H1 (cell line): Measurements from ENCODE around the gene STT3A. TPM values are rescaled to one million over a fixed set of nuclear protein-coding genes. Genes with fewer than 3 reads are reported as not detected.

ENCODE experiments used
- CTCF ChIA-PET: fragments of 300-600 bp; sonication (Branson Sonifier 250); formaldehyde crosslinking; loops from one replicate; lab custom pipeline; 2021; ENCODE audit not compliant: partially characterized antibody; lab: Charles Lee
- POLR2A ChIA-PET: fragments of 300-600 bp; sonication (Branson Sonifier 250); formaldehyde crosslinking; loops from one replicate; lab custom pipeline; 2021; ENCODE audit warnings: inconsistent platforms; ENCODE audit not compliant: partially characterized antibody; lab: Charles Lee
- DNase-seq, 2 experiments: peaks; one replicate each; pipeline versions ENCODE4 v3.0.0 to v3.0.0-alpha.2; 2010 to 2022; ENCODE audit warnings: low spot score in 2 of 2, low read depth in 1 of 2, mixed read lengths in 1 of 2
- FAIRE-seq: peaks from 2 replicates; lab custom pipeline; 2011; peaks lifted over from hg19 to GRCh38; lab: Jason Lieb, UNC
- H2AFZ ChIP-seq: 2 replicates; pipeline ENCODE4 v1.8.1; 2012; ENCODE audit warnings: low read length, inconsistent platforms
- H2AK5ac ChIP-seq: 2 replicates; pipeline ENCODE4 v1.6.1; 2013; ENCODE audit warnings: low read depth, low read length
- H2BK120ac ChIP-seq: replicated peaks from 2 replicates; pipeline ENCODE3; 2013; ENCODE audit warnings: low read depth, low read length, inconsistent platforms
- H2BK12ac ChIP-seq: 2 replicates; pipeline ENCODE4 v1.6.1; 2013; ENCODE audit warnings: low read depth, low read length
- H2BK15ac ChIP-seq: 2 replicates; pipeline ENCODE4 v1.6.1; 2013; ENCODE audit warnings: low read length
- H2BK20ac ChIP-seq: 2 replicates; pipeline ENCODE4 v1.6.1; 2013; ENCODE audit warnings: low read length
- H2BK5ac ChIP-seq: 2 replicates; pipeline ENCODE4 v1.6.1; 2013; ENCODE audit warnings: low read depth, low read length
- H3K14ac ChIP-seq: 2 replicates; pipeline ENCODE4 v1.6.1; 2013; ENCODE audit warnings: inconsistent platforms; ENCODE audit not compliant: insufficient read length
- H3K18ac ChIP-seq: 2 replicates; pipeline ENCODE4 v1.6.1; 2013; ENCODE audit warnings: low read length; ENCODE audit errors: extremely low read depth
- H3K23ac ChIP-seq: 2 replicates; pipeline ENCODE4 v1.6.1; 2013; ENCODE audit warnings: inconsistent platforms; ENCODE audit not compliant: insufficient read length
- H3K23me2 ChIP-seq: 2 replicates; pipeline ENCODE4 v1.6.1; 2013; ENCODE audit warnings: low read depth, low read length
- H3K27ac ChIP-seq: 2 replicates; pipeline ENCODE4 v1.6.1; 2011; ENCODE audit warnings: low read depth, low read length, inconsistent platforms
- H3K27me3 ChIP-seq, 4 experiments: replicated peaks in 1 of 4; 1 replicate in 1 of 4; 2 replicates in 3 of 4; pipeline versions ENCODE4 v1.6.1 to v1.8.1; 2011 to 2013; ENCODE audit warnings: low read length in 3 of 4, mild to moderate bottlenecking in 3 of 4, inconsistent platforms in 2 of 4, mixed read lengths in 2 of 4, moderate library complexity in 1 of 4; ENCODE audit not compliant: control insufficient read depth in 3 of 4, insufficient read depth in 3 of 4; ENCODE audit errors: extremely low read depth in 1 of 4
- H3K36me3 ChIP-seq, 4 experiments: 2 replicates each; pipeline versions ENCODE4 v1.6.1 to v1.8.1; 2011 to 2013; ENCODE audit warnings: mild to moderate bottlenecking in 4 of 4, low read length in 3 of 4, moderate library complexity in 2 of 4, control low read depth in 1 of 4, inconsistent platforms in 1 of 4; ENCODE audit not compliant: insufficient read depth in 4 of 4, control insufficient read depth in 2 of 4
- H3K4ac ChIP-seq: replicated peaks from 2 replicates; pipeline ENCODE3; 2013; ENCODE audit warnings: low read length, low read depth, mixed read lengths, inconsistent platforms; ENCODE audit not compliant: insufficient read length
- H3K4me1 ChIP-seq, 4 experiments: replicated peaks in 1 of 4; 1 replicate in 1 of 4; 2 replicates in 3 of 4; pipeline versions ENCODE4 v1.6.1 to v1.8.1; 2011 to 2013; ENCODE audit warnings: low read length in 3 of 4, inconsistent platforms in 2 of 4, mixed read lengths in 1 of 4; ENCODE audit not compliant: insufficient read depth in 4 of 4, control insufficient read depth in 3 of 4
- H3K4me2 ChIP-seq, 2 experiments: 2 replicates each; pipeline versions ENCODE4 v1.6.1 to v1.8.1; 2011 to 2013; ENCODE audit warnings: low read depth in 2 of 2, low read length in 2 of 2, control low read depth in 1 of 2, inconsistent platforms in 1 of 2, mild to moderate bottlenecking in 1 of 2; ENCODE audit not compliant: insufficient read depth in 1 of 2
- H3K4me3 ChIP-seq, 4 experiments: fragments of 200-600, 300-600 bp in 1 of 4; sonication (generic), shearing (Covaris generic), sonication (Bioruptor Twin) in 1 of 4; 2 replicates each; pipeline versions ENCODE4 v1.5.1 to v1.8.1; 2011 to 2016; ENCODE audit warnings: low read length in 4 of 4, low read depth in 3 of 4, control low read depth in 2 of 4, inconsistent platforms in 2 of 4, mild to moderate bottlenecking in 2 of 4, mixed read lengths in 1 of 4, moderate library complexity in 1 of 4; ENCODE audit not compliant: insufficient read depth in 2 of 4; ENCODE audit errors: extremely low read depth in 1 of 4
- H3K56ac ChIP-seq: replicated peaks from 2 replicates; pipeline ENCODE3; 2013; ENCODE audit warnings: low read depth, mild to moderate bottlenecking, mixed read lengths, low read length, inconsistent platforms; ENCODE audit not compliant: insufficient read length
- H3K79me1 ChIP-seq: 2 replicates; pipeline ENCODE4 v1.6.1; 2013; ENCODE audit warnings: low read depth, low read length, control low read depth
- H3K79me2 ChIP-seq, 2 experiments: 2 replicates each; pipeline versions ENCODE4 v1.6.1 to v1.8.1; 2012 to 2013; ENCODE audit warnings: low read length in 2 of 2, mild to moderate bottlenecking in 2 of 2, inconsistent platforms in 1 of 2; ENCODE audit not compliant: insufficient read depth in 2 of 2, control insufficient read depth in 1 of 2
- H3K9ac ChIP-seq, 4 experiments: replicated peaks in 1 of 4; 1 replicate in 1 of 4; 2 replicates in 3 of 4; pipeline versions ENCODE4 v1.6.1 to v1.8.1; 2011 to 2013; ENCODE audit warnings: low read depth in 3 of 4, low read length in 3 of 4, control low read depth in 2 of 4, mild to moderate bottlenecking in 2 of 4, moderate library complexity in 2 of 4, inconsistent platforms in 1 of 4; ENCODE audit errors: extremely low read depth in 1 of 4
- H3K9me3 ChIP-seq, 2 experiments: 2 replicates each; pipeline versions ENCODE4 v1.6.1 to v1.8.1; 2012 to 2013; ENCODE audit warnings: mild to moderate bottlenecking in 2 of 2, moderate library complexity in 2 of 2, control low read depth in 1 of 2, inconsistent platforms in 1 of 2, low read depth in 1 of 2, low read length in 1 of 2, mixed read lengths in 1 of 2; ENCODE audit not compliant: insufficient read depth in 2 of 2
- H4K20me1 ChIP-seq, 2 experiments: replicated peaks in 1 of 2; 2 replicates each; pipeline versions ENCODE3 to v1.8.1; 2011 to 2013; ENCODE audit warnings: inconsistent platforms in 2 of 2, low read length in 2 of 2, mild to moderate bottlenecking in 1 of 2; ENCODE audit not compliant: insufficient read depth in 2 of 2, control insufficient read depth in 1 of 2
- H4K5ac ChIP-seq: 2 replicates; pipeline ENCODE4 v1.6.1; 2013; ENCODE audit warnings: low read length, low read depth, mixed read lengths, inconsistent platforms; ENCODE audit not compliant: insufficient read length
- H4K8ac ChIP-seq: 2 replicates; pipeline ENCODE4 v1.8.0; 2013; ENCODE audit warnings: mild to moderate bottlenecking, moderate library complexity, low read length, inconsistent platforms; ENCODE audit not compliant: insufficient read depth; ENCODE audit errors: extremely low read depth
- H4K91ac ChIP-seq: replicated peaks from 2 replicates; pipeline ENCODE3; 2013; ENCODE audit warnings: low read length, mixed read lengths, inconsistent platforms; ENCODE audit not compliant: insufficient read length
- CBX5 ChIP-seq: fragments of 300-800, 300-1000 bp; sonication (generic); IDR thresholded peaks from 2 replicates; pipeline ENCODE4 v1.7.1; 2016; ENCODE audit warnings: antibody characterized with exemption, low read length, low read depth
- EZH2 ChIP-seq: fragments of 200-600 bp; sonication (generic); IDR thresholded peaks from 2 replicates; pipeline ENCODE4 v1.7.1; 2012; ENCODE audit warnings: low read depth, mild to moderate bottlenecking, moderate library complexity, low read length, inconsistent platforms; ENCODE audit not compliant: severe bottlenecking
- WGBS, 2 experiments: shearing (Covaris generic) in 1 of 2; methylation state at CpG; one replicate each; pipeline versions ENCODE4 v1.1.6 to v1.1.7; 2013 to 2015; ENCODE audit warnings: low lambda C conversion rate in 2 of 2, mixed read lengths in 2 of 2, inconsistent platforms in 1 of 2, low coverage in 1 of 2, missing lambda C conversion rate in 1 of 2; ENCODE audit not compliant: insufficient replicate concordance in 2 of 2, insufficient coverage in 1 of 2, insufficient read length in 1 of 2; ENCODE audit errors: extremely low coverage in 1 of 2, missing lambda C conversion rate in 1 of 2; 5-methylcytosine and 5-hydroxymethylcytosine counted together
- polyA plus RNA-seq, 7 experiments: library from polyadenylated mRNA; depleted of rRNA in 3 of 7; stranded (reverse) in 5 of 7; unstranded in 2 of 7; fragments of >200 nt in 5 of 7; fragments of 200-250 nt in 2 of 7; gene quantifications; 1 replicate in 5 of 7; 2 replicates in 1 of 7; 4 replicates in 1 of 7; pipeline versions ENCODE4 v1.2.1 to v1.2.3, GENCODE V29; 2011 to 2013; ENCODE audit warnings: missing spikeins in 2 of 7, mixed read lengths in 2 of 7
- total RNA-seq: library from RNA; stranded (reverse); fragmentation: NEBNext Ultra II Directional; extraction: Animal tissue kit (Norgen Biotek cat#: 25700); gene quantifications from 2 replicates; pipeline ENCODE4 v1.2.1, GENCODE V29; 2021

Gene STT3A
- total and polyA plus RNA-seq, 2 of the 8 experiments (the other 6 are each of a cell fraction or from before 2014, with no cell fraction given): 173 to 211 TPM

DNA sequence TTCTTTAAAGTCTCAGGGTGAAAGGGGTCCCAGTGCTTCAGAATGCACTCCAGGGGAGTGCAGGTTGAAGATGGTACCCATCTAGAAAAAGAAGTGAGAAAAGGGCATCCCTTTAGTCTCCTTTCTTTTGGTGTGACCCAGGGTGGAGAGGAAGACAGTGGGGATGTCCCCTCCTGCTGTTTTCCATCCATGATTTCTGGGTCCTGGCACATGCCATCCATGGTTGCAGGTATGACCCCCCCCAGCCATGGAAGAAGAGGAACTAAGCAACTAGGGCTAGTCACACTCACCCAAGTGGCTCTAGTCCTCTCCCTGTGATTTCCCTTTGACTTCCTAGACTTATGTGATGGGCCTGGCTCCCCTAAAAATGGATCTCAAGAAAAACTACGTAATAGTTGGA is 39.3 kb upstream of the STT3A start:
- Histone ChIP-seq H3K14ac (no peak overlapping the region), H3K27me3 (no peaks in the 10 kb centered on the region), H3K4me1 (no peaks in the 10 kb centered on the region), H4K91ac (no peak overlapping the region), H3K23me2 (no peaks in the 10 kb centered on the region), H4K8ac (no peak overlapping the region), H3K4me2 (no peak overlapping the region), H3K23ac (no peak overlapping the region), H3K36me3 (no peaks in the 10 kb centered on the region), H2BK5ac (no peak overlapping the region), H2AK5ac (no peak overlapping the region), H3K56ac (no peak overlapping the region), H2BK120ac (no peak overlapping the region), H2BK15ac (no peak overlapping the region), H2BK20ac (no peak overlapping the region), H4K5ac (no peak overlapping the region), H3K4me3 (no peak overlapping the region), H3K27ac (no peak overlapping the region), H3K18ac (no peak overlapping the region), H3K79me1 (no peaks in the 10 kb centered on the region), H3K79me2 (no peaks in the 10 kb centered on the region), H3K9me3 (peaks cover 28 to 37% of the 10 kb centered on the region in 2 experiments), H3K4ac (no peak overlapping the region), H2AFZ (no peak overlapping the region), H4K20me1 (no peaks in the 10 kb centered on the region), H2BK12ac (no peak overlapping the region), H3K9ac (no peak overlapping the region)
- ChIA-PET CTCF (no interaction called here), POLR2A (interaction anchor here (2.1 kb wide), 1 partner anchor 39 kb away, joined by 5 read pairs; the partner anchor contains the start of gene STT3A)
- no peak for TF ChIP-seq EZH2
- 0 out of 2 replicates have a peak, but pooled peaks have one; percentile 76 for TF ChIP-seq CBX5
- FAIRE-seq: no peak
- 95% methylated on average over 1 of the region's 1 CpG; no CpG with 5 or more reads in 1 of the 2 experiments for WGBS, 2 experiments
- no peak for DNase-seq
